ENCODE results near the gene ACE. TPM values are rescaled to one million over a fixed set of nuclear protein-coding genes. Genes with fewer than 3 reads are reported as not detected.

Gene ACE
- polyA plus RNA-seq, 1 experiment: 3.1 TPM

DNA sequence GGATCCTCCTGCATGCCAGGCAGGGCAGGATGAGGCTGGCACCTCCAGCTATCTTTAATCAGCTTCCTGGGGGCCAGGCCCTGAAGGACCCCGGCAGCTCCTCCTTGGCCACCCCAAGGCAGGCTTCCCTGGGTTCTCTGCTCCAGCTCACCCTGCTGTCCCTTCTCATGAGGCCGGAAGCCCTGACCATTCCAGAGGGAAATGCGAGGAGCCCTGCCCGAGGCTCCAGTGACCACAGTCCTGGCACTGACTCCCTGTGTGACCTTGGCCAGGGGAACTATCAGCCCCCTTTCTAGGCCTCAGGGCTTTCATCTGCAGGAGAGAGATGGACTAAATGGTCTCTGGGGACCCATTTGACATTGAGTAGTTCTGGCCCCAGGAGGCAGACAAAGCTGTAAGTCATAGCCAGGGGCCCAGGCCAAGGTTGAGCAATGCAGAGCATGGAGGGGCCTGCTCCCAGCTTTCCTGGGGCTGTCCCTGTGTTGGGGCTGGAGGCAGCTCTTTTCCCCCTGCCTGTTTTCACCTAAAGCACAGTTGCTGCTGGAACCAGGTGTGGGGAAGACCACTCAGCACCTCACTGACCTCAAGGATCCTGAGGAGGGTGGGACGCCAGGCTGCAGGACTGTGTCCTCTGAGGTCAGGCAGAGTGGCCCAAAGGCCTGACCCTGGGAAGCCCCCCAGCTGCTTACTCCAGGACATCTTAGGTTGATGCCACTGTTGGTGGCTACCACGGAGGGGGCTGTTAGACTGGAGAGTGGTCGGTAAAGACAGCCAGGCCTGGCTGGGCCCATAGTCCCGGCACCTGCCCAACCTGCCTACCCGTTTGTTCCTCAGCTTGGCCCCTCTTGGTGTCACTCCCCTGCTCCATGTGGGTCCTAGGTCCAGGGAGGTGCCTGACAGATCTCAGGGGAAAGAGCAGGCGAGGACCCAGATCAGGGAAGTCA, 54.4 kb downstream of the ACE start:
- ChIA-PET CTCF (interaction anchor here (0.7 to 2.0 kb wide), 2 partner anchors 12 to 53 kb away, joined by 4 to 5 read pairs; no protein-coding TSS in a partner anchor), POLR2A (no interaction called here)
- no peak overlapping the region for H3K4me3 ChIP-seq (ENCODE audit: low read depth, low read length)
- TF ChIP-seq, protein P1, sequence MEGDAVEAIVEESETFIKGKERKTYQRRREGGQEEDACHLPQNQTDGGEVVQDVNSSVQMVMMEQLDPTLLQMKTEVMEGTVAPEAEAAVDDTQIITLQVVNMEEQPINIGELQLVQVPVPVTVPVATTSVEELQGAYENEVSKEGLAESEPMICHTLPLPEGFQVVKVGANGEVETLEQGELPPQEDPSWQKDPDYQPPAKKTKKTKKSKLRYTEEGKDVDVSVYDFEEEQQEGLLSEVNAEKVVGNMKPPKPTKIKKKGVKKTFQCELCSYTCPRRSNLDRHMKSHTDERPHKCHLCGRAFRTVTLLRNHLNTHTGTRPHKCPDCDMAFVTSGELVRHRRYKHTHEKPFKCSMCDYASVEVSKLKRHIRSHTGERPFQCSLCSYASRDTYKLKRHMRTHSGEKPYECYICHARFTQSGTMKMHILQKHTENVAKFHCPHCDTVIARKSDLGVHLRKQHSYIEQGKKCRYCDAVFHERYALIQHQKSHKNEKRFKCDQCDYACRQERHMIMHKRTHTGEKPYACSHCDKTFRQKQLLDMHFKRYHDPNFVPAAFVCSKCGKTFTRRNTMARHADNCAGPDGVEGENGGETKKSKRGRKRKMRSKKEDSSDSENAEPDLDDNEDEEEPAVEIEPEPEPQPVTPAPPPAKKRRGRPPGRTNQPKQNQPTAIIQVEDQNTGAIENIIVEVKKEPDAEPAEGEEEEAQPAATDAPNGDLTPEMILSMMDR (IDR thresholded peaks at IDR 0.05; ENCODE audit: insufficient read depth, low read depth, low read length): no peak
- no peaks in the 10 kb centered on the region; the same call in none of the 2 replicates for H3K27me3 ChIP-seq (ENCODE audit: control insufficient read depth, insufficient read depth, low read length)
- no peaks in the 10 kb centered on the region for H3K36me3 ChIP-seq (ENCODE audit: control insufficient read depth, insufficient read depth, low read length)
- no peak for DNase-seq (ENCODE audit: low read depth)

DNA sequence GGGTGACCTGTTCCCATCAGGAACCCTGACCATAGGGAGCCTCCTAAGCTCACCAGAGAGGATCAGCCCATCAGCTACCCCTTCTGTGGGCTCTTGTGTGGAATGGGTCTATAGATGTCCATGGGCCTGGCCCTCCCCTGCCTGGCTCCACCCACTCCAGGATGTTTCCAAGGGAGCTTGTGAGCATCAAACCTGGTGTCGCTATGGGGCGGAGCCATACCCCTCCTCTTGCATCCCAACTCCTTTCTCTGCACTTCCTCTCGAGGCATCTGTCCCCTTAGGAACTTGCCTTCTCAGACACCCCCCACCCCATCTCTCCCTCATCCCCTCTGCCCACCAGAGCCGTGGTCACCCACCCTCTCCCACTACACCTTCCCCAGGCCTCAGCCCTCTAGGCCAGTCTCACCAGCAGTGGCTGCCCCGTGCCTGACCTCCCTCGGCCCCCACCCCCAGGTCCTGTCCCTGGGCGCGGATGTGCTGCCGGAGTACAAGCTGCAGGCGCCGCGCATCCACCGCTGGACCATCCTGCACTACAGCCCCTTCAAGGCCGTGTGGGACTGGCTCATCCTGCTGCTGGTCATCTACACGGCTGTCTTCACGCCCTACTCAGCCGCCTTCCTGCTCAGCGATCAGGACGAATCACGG, 56.7 kb downstream of the ACE start:
- TF ChIP-seq, protein P1 (IDR thresholded peaks at IDR 0.05; ENCODE audit: insufficient read depth, low read depth, low read length): no peak
- no peak for DNase-seq (ENCODE audit: low read depth)
- Histone ChIP-seq H3K27me3 (ENCODE audit: control insufficient read depth, insufficient read depth, low read length) (peaks cover 8% of the 10 kb centered on the region), H3K4me3 (ENCODE audit: low read depth, low read length) (no peak overlapping the region), H3K36me3 (ENCODE audit: control insufficient read depth, insufficient read depth, low read length) (no peaks in the 10 kb centered on the region)
- CTCF ChIA-PET: no interaction called here
- POLR2A ChIA-PET: no interaction called here

DNA sequence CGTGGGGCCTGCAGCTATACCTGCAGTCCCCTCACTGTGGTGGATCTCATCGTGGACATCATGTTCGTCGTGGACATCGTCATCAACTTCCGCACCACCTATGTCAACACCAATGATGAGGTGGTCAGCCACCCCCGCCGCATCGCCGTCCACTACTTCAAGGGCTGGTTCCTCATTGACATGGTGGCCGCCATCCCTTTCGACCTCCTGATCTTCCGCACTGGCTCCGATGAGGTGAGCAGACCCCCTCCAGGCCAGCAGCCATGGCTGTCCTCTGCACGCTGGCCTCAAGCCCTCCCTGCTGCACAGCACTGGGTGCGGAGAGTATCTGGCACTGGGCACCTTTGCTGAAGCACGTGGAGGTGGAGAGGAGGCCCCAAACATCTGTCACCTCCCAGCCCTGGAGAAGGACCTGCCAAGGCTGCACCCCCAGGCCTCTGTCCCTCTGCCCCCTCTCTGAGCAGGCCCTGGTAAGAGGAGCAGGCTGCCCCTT, 57.3 kb downstream of the ACE start:
- POLR2A ChIA-PET: no interaction called here
- CTCF ChIA-PET: no interaction called here
- Histone ChIP-seq H3K36me3 (ENCODE audit: control insufficient read depth, insufficient read depth, low read length) (no peaks in the 10 kb centered on the region), H3K27me3 (ENCODE audit: control insufficient read depth, insufficient read depth, low read length) (peaks cover 13% of the 10 kb centered on the region), H3K4me3 (ENCODE audit: low read depth, low read length) (no peak overlapping the region)
- no peak for DNase-seq (ENCODE audit: low read depth)
- TF ChIP-seq, protein P1 (IDR thresholded peaks at IDR 0.05; ENCODE audit: insufficient read depth, low read depth, low read length): no peak

DNA sequence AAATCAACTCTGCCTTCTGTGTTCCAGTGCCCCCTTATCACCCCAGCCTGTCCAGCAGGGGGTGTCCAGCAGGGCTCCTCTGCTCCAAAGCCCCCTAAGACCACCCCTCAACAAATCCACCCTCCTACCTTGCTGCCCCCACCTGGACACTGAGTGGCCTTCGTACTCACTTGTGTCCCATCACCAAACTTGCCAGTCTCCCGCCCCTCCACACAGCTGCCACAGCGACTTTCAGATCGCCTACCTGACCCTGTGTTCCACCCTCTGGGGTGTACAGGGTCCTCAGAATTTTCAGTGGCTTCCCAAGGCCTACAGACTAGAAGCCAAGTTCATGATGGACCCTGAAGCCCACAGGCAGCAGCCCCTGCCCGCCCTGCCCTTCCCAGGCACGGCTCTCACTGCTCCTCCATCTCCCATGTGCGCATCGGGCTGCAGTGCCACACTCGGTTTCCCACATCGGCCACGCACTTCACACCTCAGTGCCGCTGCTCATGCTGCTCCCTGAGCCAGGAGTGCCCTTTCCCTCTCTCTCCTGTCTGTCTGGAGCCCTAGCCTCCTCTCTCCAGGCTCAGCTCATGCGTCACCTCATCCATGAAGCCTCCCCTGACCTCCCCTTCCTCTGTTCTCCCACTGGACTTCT, 58.1 kb downstream of the ACE start:
- no peaks in the 10 kb centered on the region for H3K36me3 ChIP-seq (ENCODE audit: control insufficient read depth, insufficient read depth, low read length)
- peaks cover 18% of the 10 kb centered on the region for H3K27me3 ChIP-seq (ENCODE audit: control insufficient read depth, insufficient read depth, low read length)
- TF ChIP-seq, protein P1 (IDR thresholded peaks at IDR 0.05; ENCODE audit: insufficient read depth, low read depth, low read length): no peak
- H3K4me3 ChIP-seq (ENCODE audit: low read depth, low read length): no peak overlapping the region
- ChIA-PET CTCF (interaction anchor here (0.7 kb wide), 1 partner anchor 12 kb away, joined by 3 read pairs; the partner anchor contains the start of gene KCNH6), POLR2A (no interaction called here)
- DNase-seq (ENCODE audit: low read depth): no peak

DNA sequence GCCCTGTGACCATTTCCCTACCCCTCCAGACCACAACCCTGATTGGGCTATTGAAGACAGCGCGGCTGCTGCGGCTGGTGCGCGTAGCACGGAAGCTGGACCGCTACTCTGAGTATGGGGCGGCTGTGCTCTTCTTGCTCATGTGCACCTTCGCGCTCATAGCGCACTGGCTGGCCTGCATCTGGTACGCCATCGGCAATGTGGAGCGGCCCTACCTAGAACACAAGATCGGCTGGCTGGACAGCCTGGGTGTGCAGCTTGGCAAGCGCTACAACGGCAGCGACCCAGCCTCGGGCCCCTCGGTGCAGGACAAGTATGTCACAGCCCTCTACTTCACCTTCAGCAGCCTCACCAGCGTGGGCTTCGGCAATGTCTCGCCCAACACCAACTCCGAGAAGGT, 58.8 kb downstream of the ACE start:
- CTCF ChIA-PET: no interaction called here
- Histone ChIP-seq H3K27me3 (ENCODE audit: control insufficient read depth, insufficient read depth, low read length) (peaks cover 21% of the 10 kb centered on the region), H3K36me3 (ENCODE audit: control insufficient read depth, insufficient read depth, low read length) (no peaks in the 10 kb centered on the region), H3K4me3 (ENCODE audit: low read depth, low read length) (no peak overlapping the region)
- DNase-seq (ENCODE audit: low read depth): no peak
- POLR2A ChIA-PET: no interaction called here
- TF ChIP-seq, protein P1 (IDR thresholded peaks at IDR 0.05; ENCODE audit: insufficient read depth, low read depth, low read length): no peak

Measured in BJ (cell line).